Testis (tissue), 3 donors: ENCODE results near the gene ZNF184. TPM values are rescaled to one million over a fixed set of nuclear protein-coding genes. Genes with fewer than 3 reads are reported as not detected.

Source experiments
- DNase-seq: peaks from one replicate; pipeline ENCODE4 v3.0.0-alpha.2; 2019
- H3K27ac ChIP-seq, 2 donors: fragments of 200-600 bp; sonication (generic); one replicate each; pipeline ENCODE4 v1.5.1; 2019
- H3K27me3 ChIP-seq: fragments of 200-600 bp; sonication (generic); one replicate; pipeline ENCODE4 v1.5.1; 2019
- H3K36me3 ChIP-seq: fragments of 200-600 bp; sonication (generic); one replicate; pipeline ENCODE4 v1.5.1; 2017; ENCODE audit warnings: low read depth; ENCODE audit errors: missing control alignments
- H3K4me1 ChIP-seq: fragments of 200-600 bp; sonication (generic); one replicate; pipeline ENCODE4 v1.5.1; 2019
- H3K4me3 ChIP-seq, 2 donors: fragments of 200-600 bp; sonication (generic); one replicate each; pipeline ENCODE4 v1.5.1; 2017 to 2019
- H3K9me3 ChIP-seq: fragments of 200-600 bp; sonication (generic); one replicate; pipeline ENCODE4 v1.5.1; 2017
- CTCF ChIP-seq, 3 experiments: fragments of 450-650 bp in 2 of 3; fragments of 200-600 bp in 1 of 3; sonication (generic) in 1 of 3; IDR thresholded peaks; one replicate each; pipeline ENCODE4 v1.5.1; 2016 to 2019; ENCODE audit warnings: antibody characterized with exemption in 3 of 3, mild to moderate bottlenecking in 2 of 3, moderate library complexity in 1 of 3
- POLR2A ChIP-seq: fragments of 450-650 bp; IDR thresholded peaks from one replicate; pipeline ENCODE4 v1.6.1; 2017; ENCODE audit warnings: antibody characterized with exemption, mild to moderate bottlenecking, moderate library complexity
- whole genome bisulfite sequencing, 2 donors: methylation state at CpG; one replicate each; pipeline ENCODE4 v1.1.5; 2018; 5-methylcytosine and 5-hydroxymethylcytosine counted together
- intact Hi-C: fragments of 100-400 bp; cut with DNase I; formaldehyde crosslinking; loops from one replicate; pipeline ENCODE4 v1.15.1; 2023; ENCODE audit warnings: low total_unique reads
- polyA plus RNA-seq: library from polyadenylated mRNA; stranded (reverse); fragments of 350-450 nt; fragmentation: Illumina TruSeq; extraction: RNeasy Lipid Tissue Mini Kit (QIAGEN cat#74804); gene quantifications from one replicate; pipeline ENCODE4 v1.2.3, GENCODE V29; 2014; ENCODE audit warnings: low read depth, low replicate concordance; ENCODE audit not compliant: insufficient read depth
- small RNA-seq, 2 donors: library from RNA; depleted of rRNA; stranded (forward); fragments of <200 nt; gene quantifications; one replicate each; pipeline ENCODE3, GENCODE V24; 2016
- total RNA-seq, 2 donors: library from RNA; depleted of rRNA; stranded (reverse); fragments of >200 nt; gene quantifications; one replicate each; pipeline ENCODE4 v1.2.3, GENCODE V29; 2016

The ZNF184 gene
- total and polyA plus RNA-seq, 3 donors from 2014 or later: 11.4 to 17.5 (median 11.9) TPM

- Histone ChIP-seq H3K9me3 (no peaks in the 10 kb centered on the region), H3K27ac (no peak overlapping the region), H3K4me1 (no peaks in the 10 kb centered on the region), H3K27me3 (no peaks in the 10 kb centered on the region), H3K36me3 (no peaks in the 10 kb centered on the region), H3K4me3 (no peak overlapping the region)
- WGBS, 2 donors: 92 to 97% methylated on average over 16 of the region's 16 CpGs
- TF ChIP-seq POLR2A (no peak), CTCF (IDR thresholded peaks at IDR 0.05) (no peak)
- intact Hi-C loops: no loop called here
- DNase-seq: no peak
These were observed 71.8 kb downstream of the ZNF184 start for GRCh38 chr6:27400877-27401642.

Small RNA genes lying within 50 kb of the gene (small RNA-seq; reads per million reads assigned to genes)
- gene AL021918.1: 0 reads per million in 2 donors
- 0 reads per million in 2 donors for gene AL021918.2
- 0 to 0.09 reads per million in 2 donors for gene MCFD2P1

Other genes with a start within 250 kb of the ZNF184 start
- gene PRSS16, start 225.4 kb downstream of the ZNF184 start, total RNA-seq: 1 to 10 TPM; 7.9 to 8.6 TPM
- 4.5 TPM for gene PRSS16, start 225.4 kb downstream of the ZNF184 start, polyA plus RNA-seq
- 1 to 10 TPM; 4.2 to 5.1 TPM for gene POM121L2, start 160.8 kb downstream of the ZNF184 start, total RNA-seq
- gene POM121L2, start 160.8 kb downstream of the ZNF184 start, polyA plus RNA-seq: 18.4 TPM
- 10 to 100 TPM; 11.8 to 12.5 TPM for gene ZNF391, start 84.3 kb downstream of the ZNF184 start, total RNA-seq
- 13.1 TPM for gene ZNF391, start 84.3 kb downstream of the ZNF184 start, polyA plus RNA-seq